Measurements from ENCODE around the gene MIDN.

MIDN gene

GRCh38 chr19:1233115-1233667, 15.2 kb upstream of the MIDN start:
- no peak for DNase-seq

- DNase-seq, result no peak
These were observed 14.1 kb upstream of the MIDN start for GRCh38 chr19:1234051-1234954.

- no peak for DNase-seq
These were observed 13.4 kb upstream of the MIDN start for GRCh38 chr19:1234955-1235380.

- DNase-seq, result no peak
These were observed 12.5 kb upstream of the MIDN start for GRCh38 chr19:1235625-1236538.

- DNase-seq, result no peak
These were observed 11.8 kb upstream of the MIDN start for GRCh38 chr19:1236576-1236975.

- DNase-seq, result no peak
These were observed 11.2 kb upstream of the MIDN start for GRCh38 chr19:1237027-1237659.

- no peak for DNase-seq
These were observed 10.5 kb upstream of the MIDN start, which contains the start of gene CBARP for GRCh38 chr19:1237754-1238368. Gene CBARP (minus strand): TSS chr19:1238005. CDS start chr19:1236100, 1,905 bp downstream.

GRCh38 chr19:1238369-1239303, 9.7 kb upstream of the MIDN start:
- no peak for DNase-seq

- no peak for DNase-seq
These were observed 9.0 kb upstream of the MIDN start for GRCh38 chr19:1239420-1239795.

- DNase-seq, result peak; percentile 89 to 94 (median 93)
These were observed 8.3 kb upstream of the MIDN start for GRCh38 chr19:1239796-1240737.

- DNase-seq, result no peak
These were observed 7.5 kb upstream of the MIDN start for GRCh38 chr19:1240925-1241324.

GRCh38 chr19:1241417-1242095, 6.8 kb upstream of the MIDN start, which contains the start of gene ATP5F1D:
Gene ATP5F1D (plus strand): TSS chr19:1241751. CDS start chr19:1241851, 100 bp downstream.
- DNase-seq, result peak; percentile 74 to 96 (median 87)

GRCh38 chr19:1243768-1244692, 4.4 kb upstream of the MIDN start:
- peak; percentile 66 to 85 (median 77) for DNase-seq

- DNase-seq, result no peak
These were observed 3.5 kb upstream of the MIDN start for GRCh38 chr19:1244693-1245451.

- no peak for DNase-seq
These were observed 2.7 kb upstream of the MIDN start for GRCh38 chr19:1245494-1246264.
